HG02870 (cell line): ENCODE results near the gene XXYLT1.

ENCODE experiments used
- ATAC-seq: cut with Tn5 transposase; IDR thresholded peaks from one replicate; pipeline ENCODE4 v1.9.1; 2021; ENCODE audit warnings: mild to moderate bottlenecking, moderate library complexity; ENCODE audit not compliant: unreplicated experiment

XXYLT1 gene

DNA sequence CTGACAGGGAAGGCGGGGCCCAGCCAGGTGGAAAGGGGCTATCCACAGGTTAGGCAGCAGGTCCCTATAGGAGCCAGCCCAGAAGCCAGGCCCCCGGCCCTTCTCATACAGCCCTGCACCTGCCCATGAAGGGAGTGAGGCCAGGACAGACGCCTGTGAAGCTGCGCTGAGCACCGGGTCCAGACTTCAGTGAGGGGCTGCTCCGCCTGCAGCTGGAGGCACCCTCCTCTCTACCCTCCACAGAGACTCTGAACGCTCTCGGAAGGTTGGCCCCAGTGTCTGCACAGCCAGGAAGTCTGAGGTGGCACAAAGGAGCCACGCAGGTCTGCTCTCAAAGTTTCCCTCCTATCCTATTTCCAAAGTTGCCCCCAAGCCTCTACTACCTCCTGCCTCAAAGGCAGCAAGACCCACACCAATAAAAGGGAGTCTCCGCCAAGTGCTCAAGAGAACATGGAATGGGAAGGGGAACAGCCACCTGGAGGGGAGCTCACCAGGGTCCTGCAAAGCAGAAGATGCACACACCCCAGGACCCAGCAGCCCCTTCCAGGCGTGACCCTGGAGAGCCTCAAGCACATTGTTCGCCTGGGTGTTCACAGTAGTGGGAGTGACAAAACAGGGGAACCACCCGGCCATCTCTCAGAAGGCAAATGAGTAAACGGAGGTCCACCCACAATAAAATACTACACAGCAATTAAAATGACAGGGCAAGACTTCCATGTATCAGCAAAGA lies 19.5 kb downstream of the XXYLT1 start:
- ATAC-seq, result no peak

DNA sequence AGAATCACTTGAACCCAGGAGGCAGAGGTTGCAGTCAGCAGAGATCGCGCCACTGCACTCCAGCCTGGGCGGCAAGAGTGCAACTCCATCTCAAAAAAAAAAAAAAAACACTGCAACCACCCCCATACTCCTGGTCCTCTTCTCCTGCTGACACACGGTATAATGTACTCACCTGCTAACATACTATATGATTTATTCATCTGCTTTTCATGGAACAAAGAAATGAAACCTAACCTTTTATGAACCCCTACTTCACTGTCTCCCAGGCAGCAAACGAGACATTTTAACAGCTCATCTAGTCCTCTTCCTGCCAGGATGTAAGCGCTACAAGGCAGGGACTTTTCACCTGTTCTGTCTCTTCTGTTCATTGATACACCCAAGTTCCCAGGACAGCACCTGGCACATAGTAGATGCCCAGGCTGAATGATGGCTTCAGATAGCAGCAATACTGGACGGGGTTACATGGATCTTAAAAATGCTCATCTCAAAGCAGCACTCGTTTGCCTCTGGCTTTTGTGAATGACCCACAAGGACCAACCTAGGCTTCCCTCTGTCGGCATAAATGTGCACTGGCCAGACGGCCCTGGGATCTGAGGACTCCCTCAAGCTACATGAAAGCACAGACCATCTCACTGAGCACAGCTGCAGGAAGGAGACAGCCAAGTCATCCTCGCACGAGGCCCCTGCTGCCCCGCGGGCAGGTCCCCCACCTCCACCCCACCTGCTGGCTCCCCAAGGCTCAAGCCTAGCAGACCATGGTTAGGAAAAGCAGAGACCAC lies 20.3 kb downstream of the XXYLT1 start:
- ATAC-seq, result peak; percentile 42

DNA sequence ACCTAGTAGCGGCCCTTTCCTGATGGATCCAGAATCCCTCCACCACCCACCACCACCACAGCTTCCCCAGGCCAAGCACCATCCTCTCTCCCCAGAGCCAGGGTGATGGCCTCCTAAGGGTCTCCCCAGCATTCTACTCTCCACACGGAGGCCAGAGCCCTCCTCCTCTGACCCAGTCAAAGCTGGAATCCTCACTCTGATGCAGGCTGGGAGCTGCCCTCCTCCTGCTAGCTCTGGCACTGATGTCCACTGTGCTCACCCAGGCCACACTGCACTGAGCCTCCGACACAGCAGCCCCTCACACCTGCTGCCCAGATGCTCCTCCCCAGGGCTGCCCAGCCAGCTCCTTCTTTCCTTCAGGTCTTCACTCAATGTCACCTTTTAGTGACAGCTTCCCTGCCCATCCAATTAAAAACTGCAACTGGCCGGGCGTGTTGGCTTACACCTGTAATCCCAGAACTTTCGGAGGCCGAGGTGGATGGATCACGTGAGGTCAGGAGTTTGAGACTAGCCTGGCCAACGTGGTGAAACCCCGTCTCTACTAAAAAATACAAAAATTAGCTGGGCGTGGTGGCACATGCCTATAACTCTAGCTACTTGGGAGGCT lies 21.0 kb downstream of the XXYLT1 start:
- no peak for ATAC-seq

DNA sequence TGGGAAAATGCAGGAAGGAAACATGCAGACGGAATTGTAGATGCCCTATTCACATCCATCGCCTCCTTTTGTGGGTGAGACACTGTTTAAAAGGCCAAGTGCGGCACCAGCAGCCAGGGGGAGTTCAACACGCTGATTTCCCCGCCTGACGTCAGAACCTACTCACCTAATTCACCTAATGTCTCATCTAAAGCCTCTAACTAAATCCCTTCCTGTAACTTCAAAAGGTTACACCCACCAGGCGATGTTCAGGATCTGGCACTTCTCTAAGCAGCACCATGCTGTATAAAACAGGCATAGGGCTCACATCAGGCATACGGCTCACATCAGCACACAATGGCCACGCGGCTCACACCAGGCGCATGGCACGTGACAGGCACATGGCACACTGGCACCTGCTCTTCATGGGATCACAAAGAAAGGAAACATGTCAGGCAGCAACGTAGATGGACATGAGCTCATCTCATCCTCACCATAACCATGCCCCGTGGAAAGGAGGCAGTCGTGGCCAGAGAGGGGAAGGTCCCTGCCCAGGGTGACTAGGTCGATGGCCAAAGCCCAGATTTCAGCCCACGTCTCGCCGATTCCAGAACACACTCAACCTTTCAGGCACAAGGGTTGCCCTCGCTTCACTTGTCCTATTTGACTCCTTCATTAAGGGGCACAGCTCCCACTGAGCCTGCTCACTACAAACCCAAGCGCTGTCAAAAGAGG lies 21.7 kb downstream of the XXYLT1 start:
- no peak for ATAC-seq

DNA sequence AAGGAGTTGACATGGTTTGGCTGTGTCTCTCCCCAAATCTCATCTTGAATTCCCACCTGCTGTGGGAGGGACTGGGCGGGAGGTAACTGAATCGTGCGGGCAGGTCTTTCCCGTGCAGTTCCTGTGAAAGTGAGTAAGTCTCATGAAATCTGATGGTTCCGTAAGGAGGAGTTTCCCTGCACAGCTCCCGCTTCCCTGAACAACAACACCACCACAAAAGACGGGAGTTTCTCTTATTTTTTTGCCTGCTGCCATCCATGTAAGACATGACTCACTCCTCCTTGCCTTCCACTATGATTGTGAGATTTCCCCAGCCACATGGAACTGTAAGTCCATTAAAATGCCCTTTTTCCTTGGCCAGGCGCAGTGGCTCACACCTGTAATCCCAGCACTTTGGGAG lies 22.7 kb downstream of the XXYLT1 start:
- no peak for ATAC-seq

DNA sequence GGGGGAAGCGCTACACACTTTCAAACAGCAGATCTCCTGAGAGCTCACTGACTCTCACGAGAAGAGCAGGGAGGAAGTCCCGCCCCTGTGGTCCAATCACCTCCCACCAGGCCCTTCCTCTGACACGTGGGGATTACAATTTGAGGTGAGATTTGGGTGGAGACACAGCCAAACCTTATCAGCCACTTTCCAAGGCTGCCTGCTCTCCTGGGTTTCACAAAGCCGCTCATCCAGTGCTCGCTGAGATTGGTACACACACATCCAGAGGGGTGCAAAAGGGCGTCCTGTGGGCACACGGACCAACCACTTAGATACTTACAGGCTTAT lies 23.1 kb downstream of the XXYLT1 start:
- no peak for ATAC-seq

DNA sequence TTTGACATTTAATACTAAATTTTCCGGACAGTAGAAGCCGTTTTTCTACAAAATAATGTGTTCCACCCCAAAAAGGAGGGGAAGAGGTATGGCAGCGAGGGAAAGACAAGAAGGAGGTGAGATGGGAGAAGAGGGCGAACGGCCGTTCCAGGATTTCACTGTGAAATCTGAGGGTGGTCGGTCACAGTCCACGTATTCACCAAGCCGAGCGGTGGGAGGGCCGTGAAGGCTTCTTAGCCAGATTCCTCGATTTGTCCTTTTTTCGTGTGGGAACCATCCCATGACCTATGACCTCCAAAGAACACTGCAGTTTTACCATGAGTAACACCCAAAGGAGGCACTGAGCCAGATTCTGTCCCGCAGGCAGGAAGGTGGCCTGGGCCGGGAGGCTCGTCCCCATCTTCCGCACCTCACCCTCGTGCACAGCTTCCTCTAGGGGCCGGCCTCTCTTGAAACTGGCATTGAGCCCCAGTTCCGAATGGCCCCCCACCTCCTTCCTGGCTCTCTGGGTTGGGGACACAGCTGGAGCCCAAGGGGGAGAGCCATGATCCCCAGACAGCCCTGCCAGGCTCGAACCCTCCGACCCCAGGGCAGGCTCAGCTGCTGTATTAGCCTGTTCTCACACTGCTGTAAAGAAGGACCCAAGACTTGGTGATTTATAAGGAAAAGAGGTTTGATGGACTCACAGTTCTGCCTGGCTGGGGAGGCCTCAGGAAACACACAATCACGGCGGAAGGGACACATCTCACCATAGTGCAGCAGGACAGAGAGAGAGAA lies 23.7 kb downstream of the XXYLT1 start:
- no peak for ATAC-seq

- no peak for ATAC-seq
Measured at GRCh38 chr3:195246581-195246995, 24.4 kb downstream of the XXYLT1 start.

DNA sequence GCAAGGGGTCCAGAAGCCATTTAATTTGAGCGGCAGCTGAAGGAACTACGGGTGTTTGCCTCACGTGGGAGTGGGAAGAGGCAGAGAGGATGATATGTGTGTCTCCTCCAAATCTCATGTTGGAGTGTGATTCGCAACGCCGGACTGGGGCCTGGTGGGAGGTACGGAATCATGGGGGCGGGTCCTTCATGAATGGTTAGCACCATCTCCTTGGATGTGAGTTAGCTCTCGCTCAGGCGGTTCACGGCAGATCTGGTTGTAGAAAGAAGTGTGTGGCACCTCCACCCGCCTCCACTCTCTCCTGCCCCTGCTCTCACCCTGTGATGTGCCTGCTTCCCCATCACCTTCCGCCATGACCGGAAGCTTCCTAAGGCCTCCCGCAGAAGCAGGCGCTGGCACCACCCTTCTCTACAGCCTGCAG lies 25.4 kb downstream of the XXYLT1 start:
- ATAC-seq, result no peak

GRCh38 chr3:195241592-195242355 lies 29.2 kb downstream of the XXYLT1 start:
- no peak for ATAC-seq

GRCh38 chr3:195240939-195241338 lies 30.0 kb downstream of the XXYLT1 start:
- no peak for ATAC-seq

DNA sequence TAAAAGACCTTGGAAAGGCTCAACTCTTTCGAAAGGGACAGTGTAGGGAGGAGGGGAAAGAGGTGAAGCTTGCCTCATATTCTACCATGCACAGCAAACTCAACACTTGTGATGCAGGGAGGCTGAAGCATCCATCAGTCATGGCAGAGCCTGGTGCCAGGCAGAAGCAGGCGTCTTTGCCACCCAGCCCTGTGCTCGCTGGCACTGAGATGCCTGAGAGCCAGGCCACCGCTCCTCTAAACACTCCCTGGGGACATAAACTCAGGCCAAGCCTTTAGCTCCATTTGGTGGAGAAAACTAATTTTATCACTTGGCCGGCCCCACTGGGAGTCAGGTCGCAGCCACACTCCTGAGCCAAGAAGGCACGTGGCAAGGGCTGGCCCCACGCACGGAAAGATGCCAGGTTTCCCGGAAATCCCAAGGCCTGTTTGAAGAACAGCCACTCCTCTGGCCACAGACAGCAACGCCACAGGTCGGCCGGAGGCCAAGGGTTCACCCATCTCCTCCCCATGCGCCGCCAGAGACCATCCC lies 30.7 kb downstream of the XXYLT1 start:
- ATAC-seq, result no peak

DNA sequence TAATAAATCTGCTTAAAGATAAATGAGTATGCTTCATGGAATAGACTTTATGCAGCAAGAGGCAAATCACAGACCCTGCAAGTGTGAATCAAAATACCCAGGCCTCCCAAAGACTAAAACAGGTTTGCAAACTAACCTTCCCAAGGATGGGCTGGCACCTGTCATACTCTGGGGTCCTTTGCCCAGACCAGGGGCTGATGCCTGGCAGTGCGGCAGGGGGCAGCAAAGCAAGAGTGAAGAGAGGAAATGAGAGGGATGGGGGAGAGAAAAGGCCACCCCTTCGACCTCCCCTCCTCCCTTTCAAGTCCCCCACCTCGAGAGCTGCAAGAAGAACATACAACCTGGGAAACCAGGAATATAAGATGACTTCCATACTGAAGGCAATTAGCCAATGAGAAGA lies 31.8 kb downstream of the XXYLT1 start:
- no peak for ATAC-seq

DNA sequence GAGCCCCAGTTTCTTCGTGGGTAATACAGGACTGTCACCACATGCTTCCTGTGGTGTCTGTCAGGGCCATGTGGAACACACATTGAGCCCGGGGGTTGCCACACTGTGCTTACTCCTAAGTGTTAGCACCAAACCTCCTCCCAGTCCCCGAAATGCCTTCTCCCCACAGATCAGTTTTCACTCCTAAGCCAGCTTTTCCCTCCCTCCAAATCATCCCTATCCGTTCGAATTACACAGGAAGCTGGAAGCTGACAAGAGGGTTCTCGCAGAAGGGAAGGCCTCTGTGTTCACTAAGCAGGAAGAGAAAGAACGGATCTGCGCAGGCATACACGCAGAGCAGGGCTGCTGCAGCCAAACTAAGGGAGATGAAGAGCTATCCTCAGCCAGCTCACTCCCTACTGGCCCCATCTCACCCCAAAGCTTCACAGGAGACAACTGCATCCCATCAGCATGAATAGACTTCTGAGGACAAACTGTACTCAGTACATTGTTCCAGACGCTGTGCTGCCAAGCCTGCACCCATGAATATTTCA lies 32.3 kb downstream of the XXYLT1 start:
- ATAC-seq, result no peak

- ATAC-seq, result no peak
Measured at GRCh38 chr3:195238081-195238571, 32.8 kb downstream of the XXYLT1 start.

GRCh38 chr3:195236801-195237570 lies 34.0 kb downstream of the XXYLT1 start:
- no peak for ATAC-seq

DNA sequence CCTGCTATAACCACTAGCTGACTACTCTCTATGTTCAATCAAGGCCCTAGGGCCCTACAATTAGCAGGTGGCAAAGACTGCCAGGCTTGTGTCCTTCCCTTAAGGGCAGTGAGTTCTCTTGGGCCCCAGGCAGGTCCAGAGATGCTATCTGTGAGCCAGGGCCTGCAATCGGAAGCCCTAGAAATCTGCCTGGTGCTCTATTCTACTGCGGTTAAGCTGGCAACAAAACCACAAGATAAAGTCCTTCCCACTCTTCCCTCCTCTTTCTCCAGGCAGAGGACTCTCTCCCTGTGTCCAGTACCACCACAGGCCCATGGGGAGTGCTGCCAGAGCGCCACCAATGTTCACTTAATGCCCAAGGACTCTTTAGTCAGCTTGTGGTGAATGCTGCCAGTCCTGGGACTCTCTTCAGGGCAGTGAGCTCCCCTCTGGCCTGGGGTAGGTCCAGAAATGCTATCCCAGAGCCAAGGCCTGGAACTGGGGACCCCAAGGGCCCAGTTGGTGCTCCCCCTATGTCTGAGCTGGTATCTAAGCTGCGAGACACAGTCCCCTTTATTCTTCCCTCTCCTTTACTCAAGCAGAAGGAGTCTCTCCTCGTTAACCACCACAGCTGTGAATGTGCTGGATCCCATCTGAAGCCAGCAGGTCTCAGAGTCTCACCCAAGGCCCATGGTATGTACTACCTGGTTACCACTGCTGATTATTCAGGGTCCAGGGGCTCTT lies 34.7 kb downstream of the XXYLT1 start:
- ATAC-seq, result no peak

- ATAC-seq, result no peak
Measured at GRCh38 chr3:195230244-195230643, 40.7 kb downstream of the XXYLT1 start.
